Brain microvascular endothelial cell (primary cell): ENCODE measurements around the gene UBE2B.

Experiments
- DNase-seq: peaks from one replicate; pipeline ENCODE4 v3.0.0-alpha.2; 2020
- H3K27ac ChIP-seq: fragments of 250-450 bp; sonication (Bioruptor Pico); 2 replicates; pipeline ENCODE4 v1.5.1; 2020; ENCODE audit warnings: mild to moderate bottlenecking, moderate library complexity
- H3K27me3 ChIP-seq: fragments of 250-450 bp; sonication (Bioruptor Pico); replicated peaks from 2 replicates; pipeline ENCODE4 v1.5.1; 2020; ENCODE audit warnings: mild to moderate bottlenecking
- H3K36me3 ChIP-seq: fragments of 250-450 bp; sonication (Bioruptor Pico); replicated peaks from 2 replicates; pipeline ENCODE4 v1.5.1; 2020; ENCODE audit warnings: mild to moderate bottlenecking
- H3K4me3 ChIP-seq: 2 replicates; pipeline ENCODE4 v1.5.1; 2011; ENCODE audit warnings: low read depth, mild to moderate bottlenecking, control low read depth, low read length, moderate library complexity
- CTCF ChIP-seq: IDR thresholded peaks from 2 replicates; pipeline ENCODE4 v1.5.1; 2011; ENCODE audit warnings: low read depth, mild to moderate bottlenecking, moderate library complexity, low read length, control low read depth, inconsistent platforms; ENCODE audit errors: missing control alignments
- in situ Hi-C: cut with HindIII; loops from 2 replicates; pipeline ENCODE4 v1.10.0; 2017; ENCODE audit warnings: low sequenced_read_pairs, low pct_ligation_motif_present

The UBE2B gene

GRCh38 chr5:134427540-134428041, 56.2 kb downstream of the UBE2B start:
- H3K27ac ChIP-seq: no peak overlapping the region
- no peak for DNase-seq
- H3K36me3 ChIP-seq: no peaks in the 10 kb centered on the region
- H3K4me3 ChIP-seq: no peak overlapping the region
- no peak for TF ChIP-seq CTCF
- no peaks in the 10 kb centered on the region for H3K27me3 ChIP-seq
- in situ Hi-C loops: no loop called here

DNA sequence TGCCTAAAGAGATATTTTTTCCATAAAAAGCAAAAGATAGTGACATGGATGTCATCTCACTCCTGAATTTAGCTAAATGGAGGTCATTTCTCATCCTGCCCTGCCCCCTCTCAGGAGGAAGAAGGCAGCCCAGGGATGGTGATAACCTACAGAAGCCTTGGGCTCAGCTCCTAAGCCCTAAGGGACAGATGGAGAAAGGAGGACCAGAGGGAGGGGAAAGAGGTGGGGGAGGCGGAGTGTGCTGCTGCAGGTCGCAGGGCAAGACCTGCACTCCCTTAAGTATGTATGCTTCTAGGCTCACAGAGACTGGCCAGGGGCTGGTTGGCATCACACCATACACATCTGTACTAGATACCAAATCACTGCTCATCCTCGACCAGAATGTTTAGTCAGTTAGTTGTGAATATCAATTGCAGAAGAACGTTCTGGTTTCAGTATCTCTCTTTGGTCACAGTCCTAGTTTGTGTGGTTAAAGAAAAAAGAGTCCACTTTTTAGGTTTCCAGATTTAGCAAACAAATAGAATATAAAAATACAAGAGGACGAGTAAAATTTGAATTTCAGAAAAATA, 58.7 kb downstream of the UBE2B start:
- Histone ChIP-seq H3K27me3 (no peaks in the 10 kb centered on the region), H3K4me3 (no peak overlapping the region), H3K36me3 (no peaks in the 10 kb centered on the region), H3K27ac (no peak overlapping the region)
- DNase-seq: no peak
- TF ChIP-seq CTCF: no peak
- in situ Hi-C loops: no loop called here

DNA sequence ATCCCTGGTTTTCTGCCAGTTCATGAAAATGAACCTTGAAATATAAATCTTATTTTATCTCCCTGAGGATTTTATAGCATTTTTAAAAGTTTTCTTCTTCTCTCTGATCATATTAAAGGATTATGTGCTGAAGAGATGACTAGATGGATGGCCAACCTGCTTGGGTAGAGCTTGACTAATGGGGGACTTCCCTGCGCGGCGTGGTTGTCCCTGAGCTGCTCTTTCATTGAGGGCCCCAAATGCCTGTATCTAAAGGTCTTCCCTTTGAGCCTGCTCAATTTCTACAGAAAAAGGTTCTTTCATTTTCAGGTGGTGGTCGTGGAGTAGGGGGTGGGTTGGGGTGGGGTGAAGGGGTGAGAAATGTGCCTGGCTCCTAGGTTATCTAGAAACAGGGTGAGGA, 60.8 kb downstream of the UBE2B start:
- in situ Hi-C loops: no loop called here
- no peaks in the 10 kb centered on the region for H3K36me3 ChIP-seq
- DNase-seq: no peak
- H3K27me3 ChIP-seq: no peaks in the 10 kb centered on the region
- no peak overlapping the region for H3K27ac ChIP-seq
- H3K4me3 ChIP-seq: no peak overlapping the region
- no peak for TF ChIP-seq CTCF

DNA sequence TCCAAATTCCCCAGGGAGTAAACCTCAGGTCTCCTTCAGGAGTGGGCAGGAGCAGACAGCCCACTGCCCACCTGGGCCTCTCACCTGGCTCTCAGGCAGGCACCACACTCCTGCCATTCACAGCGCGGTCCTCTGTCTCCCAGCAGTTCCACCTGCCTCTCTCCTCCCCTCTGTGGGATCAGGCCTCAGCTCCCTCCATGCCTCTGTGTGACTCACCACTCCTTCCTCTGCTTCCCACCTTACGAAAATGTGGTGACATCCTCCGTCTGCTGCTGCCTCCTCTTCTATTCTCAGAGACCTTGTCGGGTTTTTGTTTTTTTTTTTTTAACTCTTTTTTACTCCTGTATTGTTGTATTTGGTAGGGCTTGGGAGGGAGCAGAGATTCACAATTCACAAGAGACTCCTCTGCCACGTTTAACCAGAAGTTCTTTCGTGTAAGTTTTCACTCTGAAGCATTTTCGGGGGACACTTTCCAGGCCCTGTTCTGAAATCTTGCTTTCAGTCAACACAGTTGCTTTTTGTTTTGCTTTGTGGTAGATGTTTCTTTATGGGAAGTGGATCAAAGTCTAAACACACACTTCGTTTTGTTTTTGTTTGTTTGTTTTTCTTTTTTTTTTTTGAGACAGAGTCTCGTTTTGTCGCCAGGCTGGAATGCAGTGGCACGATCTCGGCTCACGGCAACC, 61.4 kb downstream of the UBE2B start:
- Histone ChIP-seq H3K36me3 (no peaks in the 10 kb centered on the region), H3K27ac (no peak overlapping the region), H3K27me3 (no peaks in the 10 kb centered on the region), H3K4me3 (no peak overlapping the region)
- in situ Hi-C loops: no loop called here
- no peak for DNase-seq
- TF ChIP-seq CTCF: no peak

- no peak overlapping the region for H3K27ac ChIP-seq
- H3K36me3 ChIP-seq: no peaks in the 10 kb centered on the region
- no peak overlapping the region for H3K4me3 ChIP-seq
- TF ChIP-seq CTCF: no peak
- H3K27me3 ChIP-seq: no peaks in the 10 kb centered on the region
- in situ Hi-C loops: no loop called here
- peak; percentile 57 for DNase-seq
These were observed 64.2 kb downstream of the UBE2B start for GRCh38 chr5:134435560-134435959.
